Osteoblast (primary cell): ENCODE data around the gene KRTAP10-6. TPM values are rescaled to one million over a fixed set of nuclear protein-coding genes. Genes with fewer than 3 reads are reported as not detected.
A peak's percentile ranks its signal among the peaks of the same experiment; 100 is the strongest.

Experiments
- DNase-seq: peaks from one replicate; pipeline ENCODE4 v3.0.0; 2011; ENCODE audit warnings: low spot score, mixed read lengths; ENCODE audit not compliant: insufficient read length; ENCODE audit errors: missing footprints
- H2AFZ ChIP-seq: 2 replicates; pipeline ENCODE4 v1.6.0; 2011; ENCODE audit warnings: mild to moderate bottlenecking, low read length
- H3K27ac ChIP-seq: 2 replicates; pipeline ENCODE4 v1.5.1; 2011; ENCODE audit warnings: mild to moderate bottlenecking, low read depth, low read length, moderate library complexity
- H3K27me3 ChIP-seq: 2 replicates; pipeline ENCODE4 v1.6.0; 2012; ENCODE audit warnings: mild to moderate bottlenecking, control low read depth, inconsistent platforms, low read length, moderate library complexity; ENCODE audit not compliant: insufficient read depth
- H3K36me3 ChIP-seq: 2 replicates; pipeline ENCODE4 v1.5.1; 2011; ENCODE audit warnings: mild to moderate bottlenecking, low read length, control low read depth, moderate library complexity; ENCODE audit not compliant: insufficient read depth
- H3K4me1 ChIP-seq: 2 replicates; pipeline ENCODE4 v1.5.1; 2011; ENCODE audit warnings: mild to moderate bottlenecking, low read length, control low read depth, moderate library complexity; ENCODE audit not compliant: insufficient read depth
- H3K4me2 ChIP-seq: 2 replicates; pipeline ENCODE4 v1.6.0; 2011; ENCODE audit warnings: mild to moderate bottlenecking, low read length; ENCODE audit not compliant: insufficient read depth
- H3K4me3 ChIP-seq: fragments of 200-600 bp; sonication (generic); 3 replicates; pipeline ENCODE4 v1.5.1; 2012; ENCODE audit warnings: mild to moderate bottlenecking, low read length, inconsistent platforms; ENCODE audit not compliant: insufficient read depth
- H3K79me2 ChIP-seq: 2 replicates; pipeline ENCODE4 v1.6.0; 2012; ENCODE audit warnings: mild to moderate bottlenecking, low read length, control low read depth, inconsistent platforms; ENCODE audit not compliant: insufficient read depth
- H3K9me3 ChIP-seq: 2 replicates; pipeline ENCODE4 v1.5.1; 2011; ENCODE audit warnings: low read depth, low read length, control low read depth
- H4K20me1 ChIP-seq: 2 replicates; pipeline ENCODE4 v1.6.0; 2012; ENCODE audit warnings: mild to moderate bottlenecking, low read length, control low read depth; ENCODE audit not compliant: insufficient read depth
- total RNA-seq: library from RNA; depleted of rRNA; stranded (reverse); fragments of >200 nt; gene quantifications from 2 replicates; pipeline ENCODE4 v1.2.3, GENCODE V29; 2012
- TF ChIP-seq, protein P1 (sequence below): IDR thresholded peaks from 2 replicates; pipeline ENCODE4 v1.5.1; 2011; ENCODE audit warnings: mild to moderate bottlenecking, low read depth, low read length, moderate library complexity; ENCODE audit errors: extremely low read depth

The KRTAP10-6 gene
- total RNA-seq, 1 donor: not detected

DNA sequence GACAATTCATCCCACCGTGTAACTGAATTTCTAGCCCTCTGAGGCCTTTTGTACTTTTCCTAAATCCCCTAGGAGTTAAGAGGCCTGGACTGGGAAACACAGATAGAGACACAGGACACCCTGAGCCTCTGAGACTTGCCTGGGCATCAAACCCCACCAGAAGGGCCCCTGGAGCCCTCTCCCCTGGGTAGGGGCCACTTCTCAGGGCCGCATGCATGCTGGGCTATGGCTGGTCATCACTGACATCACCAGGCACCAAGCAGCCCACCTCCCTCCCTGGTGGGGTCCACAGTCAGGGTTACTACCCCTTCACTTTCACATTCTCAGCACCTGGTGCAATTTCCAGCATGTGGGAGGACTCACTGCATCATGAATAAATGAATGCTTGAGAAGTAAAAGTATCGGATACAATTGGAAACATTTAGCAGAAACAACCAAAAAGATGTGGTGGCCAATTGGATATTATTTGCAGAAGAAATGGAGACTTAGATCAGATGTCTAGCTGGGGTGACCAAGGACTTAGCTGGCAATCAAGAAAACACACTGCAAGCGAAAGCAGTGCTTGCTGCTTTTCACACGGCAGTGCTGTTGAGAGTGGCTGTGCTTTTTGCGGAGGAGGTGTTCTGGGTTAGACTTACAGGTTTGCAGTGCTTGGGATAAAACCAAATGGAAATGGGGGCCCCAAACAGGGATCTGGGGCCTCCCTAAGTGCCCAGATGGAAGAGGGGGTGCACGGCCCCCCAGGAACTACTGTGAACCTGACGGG lies 7.1 kb upstream of the KRTAP10-6 start:
- Histone ChIP-seq H3K27me3 (peaks cover 9% of the 10 kb centered on the region), H2AFZ (no peak overlapping the region), H3K9me3 (no peaks in the 10 kb centered on the region), H3K27ac (no peak overlapping the region), H3K79me2 (no peaks in the 10 kb centered on the region), H3K4me1 (no peaks in the 10 kb centered on the region), H3K36me3 (no peaks in the 10 kb centered on the region), H3K4me3 (no peak overlapping the region), H3K4me2 (no peak overlapping the region), H4K20me1 (no peaks in the 10 kb centered on the region)
- DNase-seq: peak; percentile 71
- TF ChIP-seq, protein P1, sequence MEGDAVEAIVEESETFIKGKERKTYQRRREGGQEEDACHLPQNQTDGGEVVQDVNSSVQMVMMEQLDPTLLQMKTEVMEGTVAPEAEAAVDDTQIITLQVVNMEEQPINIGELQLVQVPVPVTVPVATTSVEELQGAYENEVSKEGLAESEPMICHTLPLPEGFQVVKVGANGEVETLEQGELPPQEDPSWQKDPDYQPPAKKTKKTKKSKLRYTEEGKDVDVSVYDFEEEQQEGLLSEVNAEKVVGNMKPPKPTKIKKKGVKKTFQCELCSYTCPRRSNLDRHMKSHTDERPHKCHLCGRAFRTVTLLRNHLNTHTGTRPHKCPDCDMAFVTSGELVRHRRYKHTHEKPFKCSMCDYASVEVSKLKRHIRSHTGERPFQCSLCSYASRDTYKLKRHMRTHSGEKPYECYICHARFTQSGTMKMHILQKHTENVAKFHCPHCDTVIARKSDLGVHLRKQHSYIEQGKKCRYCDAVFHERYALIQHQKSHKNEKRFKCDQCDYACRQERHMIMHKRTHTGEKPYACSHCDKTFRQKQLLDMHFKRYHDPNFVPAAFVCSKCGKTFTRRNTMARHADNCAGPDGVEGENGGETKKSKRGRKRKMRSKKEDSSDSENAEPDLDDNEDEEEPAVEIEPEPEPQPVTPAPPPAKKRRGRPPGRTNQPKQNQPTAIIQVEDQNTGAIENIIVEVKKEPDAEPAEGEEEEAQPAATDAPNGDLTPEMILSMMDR: no peak

DNA sequence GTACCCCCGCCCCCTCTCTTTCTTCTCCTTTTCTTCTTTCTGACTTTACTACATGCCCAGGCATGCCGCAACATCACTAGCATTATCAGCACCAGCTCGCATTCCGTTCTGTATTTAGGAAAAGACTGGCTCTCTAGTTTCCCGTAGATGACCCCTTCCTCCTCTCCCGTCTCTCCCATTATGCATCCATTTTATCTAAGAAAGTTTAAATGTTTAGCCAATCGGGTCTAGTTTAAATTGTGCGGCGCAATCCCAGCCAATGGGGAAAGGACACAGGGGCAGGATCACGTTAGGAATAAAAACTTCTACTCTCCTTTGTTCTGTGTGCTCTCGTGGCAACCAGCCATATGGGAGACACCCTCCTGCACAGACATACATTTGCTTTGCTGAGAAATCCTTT lies 5.8 kb upstream of the KRTAP10-6 start:
- Histone ChIP-seq H3K27ac (no peak overlapping the region), H3K27me3 (peaks cover 19% of the 10 kb centered on the region), H4K20me1 (no peaks in the 10 kb centered on the region), H3K4me1 (no peaks in the 10 kb centered on the region), H3K79me2 (no peaks in the 10 kb centered on the region), H3K36me3 (no peaks in the 10 kb centered on the region), H3K9me3 (no peaks in the 10 kb centered on the region), H3K4me2 (no peak overlapping the region), H3K4me3 (no peak overlapping the region), H2AFZ (no peak overlapping the region)
- TF ChIP-seq, protein P1: no peak
- no peak for DNase-seq

DNA sequence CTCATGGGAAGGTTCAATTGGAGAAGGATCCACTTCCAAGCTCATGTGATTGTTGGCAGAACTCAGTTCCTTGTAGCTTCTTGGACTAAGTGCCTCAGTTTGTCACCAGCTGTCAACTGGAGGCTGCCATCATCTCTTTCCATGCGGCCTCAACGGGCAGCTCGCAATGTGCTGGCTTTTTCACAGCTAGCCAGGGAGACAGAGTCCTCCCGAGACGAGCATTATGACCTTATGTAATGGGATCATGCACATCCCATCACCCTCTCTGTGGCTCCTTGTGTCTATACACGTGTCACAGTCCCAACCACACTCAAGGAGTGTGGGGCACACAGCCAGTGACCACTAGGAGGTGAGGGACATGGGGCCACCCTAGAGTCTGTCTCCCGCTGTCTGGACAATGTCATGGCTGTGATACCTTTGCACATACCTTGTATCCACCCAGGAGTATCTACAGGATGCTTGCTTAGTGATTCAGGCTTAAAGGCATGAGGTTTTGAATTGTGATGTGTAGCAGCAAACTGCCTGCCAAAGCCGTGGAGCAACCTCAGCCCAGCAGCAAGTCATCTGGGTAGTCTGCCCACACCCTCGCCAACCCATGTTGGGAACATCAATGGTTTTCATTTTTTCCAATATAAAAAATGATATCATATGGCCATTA lies 3.9 kb upstream of the KRTAP10-6 start:
- Histone ChIP-seq H2AFZ (no peak overlapping the region), H3K27me3 (peaks cover 30% of the 10 kb centered on the region), H3K9me3 (no peaks in the 10 kb centered on the region), H3K27ac (no peak overlapping the region), H3K4me3 (no peak overlapping the region), H3K4me2 (no peak overlapping the region), H3K36me3 (no peaks in the 10 kb centered on the region), H4K20me1 (no peaks in the 10 kb centered on the region), H3K4me1 (no peaks in the 10 kb centered on the region), H3K79me2 (no peaks in the 10 kb centered on the region)
- DNase-seq: no peak
- TF ChIP-seq, protein P1: no peak

DNA sequence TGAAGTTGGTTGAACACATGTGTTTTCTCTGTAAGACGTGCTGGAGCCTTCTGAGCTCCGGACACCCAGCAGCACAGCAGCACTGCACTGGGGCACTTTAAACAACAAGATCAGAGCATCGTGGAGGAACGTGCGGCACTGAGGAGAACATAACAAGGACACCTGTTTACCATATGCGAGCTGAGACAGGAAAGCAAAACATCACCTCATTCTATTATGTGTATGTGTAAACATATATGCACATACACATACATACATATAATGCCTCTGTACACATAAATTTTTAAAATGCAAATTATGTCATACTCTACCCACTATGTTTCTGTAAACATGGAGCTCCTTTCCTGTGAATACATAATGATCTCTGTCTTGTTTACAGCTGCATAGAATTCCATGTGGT lies 3.2 kb upstream of the KRTAP10-6 start:
- Histone ChIP-seq H3K79me2 (no peaks in the 10 kb centered on the region), H2AFZ (no peak overlapping the region), H4K20me1 (no peaks in the 10 kb centered on the region), H3K4me1 (no peaks in the 10 kb centered on the region), H3K4me3 (no peak overlapping the region), H3K9me3 (no peaks in the 10 kb centered on the region), H3K4me2 (no peak overlapping the region), H3K27me3 (peaks cover 30% of the 10 kb centered on the region), H3K36me3 (no peaks in the 10 kb centered on the region), H3K27ac (no peak overlapping the region)
- no peak for DNase-seq
- TF ChIP-seq, protein P1: no peak
